NCI-H1092 (cell line): Measurements from ENCODE around the gene MDM2.

Experiments used
- DNase-seq: peaks from one replicate; lab custom pipeline; 2025; lab: John Stamatoyannopoulos, UW

MDM2 gene

GRCh38 chr12:68807576-68808387 is at the start of gene MDM2:
TSS of gene MDM2 (plus strand) at chr12:68808177. CDS start at chr12:68808478, 301 bp downstream.
- peak; percentile 87 for DNase-seq

GRCh38 chr12:68759852-68760251 is 48.1 kb upstream of the MDM2 start:
- DNase-seq = no peak

- DNase-seq = no peak
Observed at GRCh38 chr12:68760806-68761441, 47.1 kb upstream of the MDM2 start.

GRCh38 chr12:68761442-68761812 is 46.5 kb upstream of the MDM2 start:
- DNase-seq = no peak

GRCh38 chr12:68761901-68762630 is 45.9 kb upstream of the MDM2 start:
- no peak for DNase-seq

GRCh38 chr12:68762691-68763090 is 45.3 kb upstream of the MDM2 start:
- no peak for DNase-seq

- no peak for DNase-seq
Observed at GRCh38 chr12:68765696-68766095, 42.3 kb upstream of the MDM2 start.

- no peak for DNase-seq
Observed at GRCh38 chr12:68766646-68767045, 41.3 kb upstream of the MDM2 start.

- DNase-seq = no peak
Observed at GRCh38 chr12:68767191-68767590, 40.8 kb upstream of the MDM2 start.

GRCh38 chr12:68768431-68768939 is 39.5 kb upstream of the MDM2 start:
- DNase-seq = no peak

- DNase-seq = no peak
Observed at GRCh38 chr12:68769941-68770340, 38.0 kb upstream of the MDM2 start.

GRCh38 chr12:68771223-68771925 is 36.6 kb upstream of the MDM2 start:
- DNase-seq = no peak

GRCh38 chr12:68772714-68773113 is 35.3 kb upstream of the MDM2 start:
- no peak for DNase-seq

- DNase-seq = no peak
Observed at GRCh38 chr12:68773582-68773981, 34.4 kb upstream of the MDM2 start.

GRCh38 chr12:68775121-68775630 is 32.8 kb upstream of the MDM2 start:
- DNase-seq = no peak

GRCh38 chr12:68776976-68777610 is 30.9 kb upstream of the MDM2 start:
- DNase-seq = no peak

- no peak for DNase-seq
Observed at GRCh38 chr12:68779280-68779679, 28.7 kb upstream of the MDM2 start.

GRCh38 chr12:68780731-68781130 is 27.2 kb upstream of the MDM2 start:
- DNase-seq = no peak

- DNase-seq = no peak
Observed at GRCh38 chr12:68781728-68782127, 26.2 kb upstream of the MDM2 start.

GRCh38 chr12:68784015-68784414 is 24.0 kb upstream of the MDM2 start:
- DNase-seq = no peak

- no peak for DNase-seq
Observed at GRCh38 chr12:68785358-68785757, 22.6 kb upstream of the MDM2 start.
